Thymus (tissue), 11 donors: Measurements from ENCODE around the gene ZNF217. TPM values are rescaled to one million over a fixed set of nuclear protein-coding genes. Genes with fewer than 3 reads are reported as not detected.

ENCODE experiments used
- DNase-seq, 9 donors: peaks; one replicate each; pipeline ENCODE4 v3.0.0-alpha.2; 2013; ENCODE audit warnings: low spot score in 9 of 9, low read depth in 6 of 9, missing footprints in 1 of 9
- H3K27ac ChIP-seq, 2 donors: one replicate each; pipeline ENCODE4 v1.5.1; 2013; ENCODE audit warnings: control low read depth in 1 of 2, low read depth in 1 of 2, low read length in 1 of 2, mild to moderate bottlenecking in 1 of 2, moderate library complexity in 1 of 2
- H3K27me3 ChIP-seq, 2 donors: one replicate each; pipeline ENCODE4 v1.5.1; 2013; ENCODE audit warnings: low read length in 1 of 2; ENCODE audit not compliant: control insufficient read depth in 2 of 2, insufficient read depth in 1 of 2
- H3K36me3 ChIP-seq, 2 donors: one replicate each; pipeline ENCODE4 v1.5.1; 2013; ENCODE audit warnings: low read length in 1 of 2, mild to moderate bottlenecking in 1 of 2, moderate library complexity in 1 of 2; ENCODE audit not compliant: control insufficient read depth in 2 of 2, insufficient read depth in 2 of 2
- H3K4me1 ChIP-seq, 2 donors: one replicate each; pipeline ENCODE4 v1.5.1; 2013; ENCODE audit warnings: low read length in 2 of 2; ENCODE audit not compliant: control insufficient read depth in 2 of 2, insufficient read depth in 2 of 2
- H3K4me3 ChIP-seq, 2 donors: one replicate each; pipeline ENCODE4 v1.5.1; 2013; ENCODE audit warnings: low read length in 2 of 2, control low read depth in 1 of 2, mild to moderate bottlenecking in 1 of 2
- H3K9me3 ChIP-seq, 2 donors: one replicate each; pipeline ENCODE4 v1.5.1; 2013; ENCODE audit warnings: low read length in 1 of 2, mild to moderate bottlenecking in 1 of 2; ENCODE audit not compliant: control insufficient read depth in 2 of 2, insufficient read depth in 1 of 2
- WGBS: extraction: QIAGEN DNeasy Blood & Tissue Kit; methylation state at CpG from one replicate; pipeline ENCODE4 v1.1.7; 2013; 5-methylcytosine and 5-hydroxymethylcytosine counted together
- polyA plus RNA-seq: library from polyadenylated mRNA; stranded (reverse); fragments of 200-250 nt; gene quantifications from one replicate; pipeline ENCODE4 v1.2.3, GENCODE V29; 2013
- total RNA-seq: library from RNA; stranded (reverse); fragments of 120-200 nt; gene quantifications from one replicate; pipeline ENCODE4 v1.2.4, GENCODE V29; 2013
- donor health status: healthy.

The ZNF217 gene
- total and polyA plus RNA-seq, 2 donors: 22.6 to 26.5 TPM

- Histone ChIP-seq H3K4me1 (peaks cover 22 to 32% of the 10 kb centered on the region in 2 donors), H3K9me3 (no peaks in the 10 kb centered on the region)
Observed at GRCh38 chr20:53576586-53577318, 16.9 kb downstream of the ZNF217 start.

DNA sequence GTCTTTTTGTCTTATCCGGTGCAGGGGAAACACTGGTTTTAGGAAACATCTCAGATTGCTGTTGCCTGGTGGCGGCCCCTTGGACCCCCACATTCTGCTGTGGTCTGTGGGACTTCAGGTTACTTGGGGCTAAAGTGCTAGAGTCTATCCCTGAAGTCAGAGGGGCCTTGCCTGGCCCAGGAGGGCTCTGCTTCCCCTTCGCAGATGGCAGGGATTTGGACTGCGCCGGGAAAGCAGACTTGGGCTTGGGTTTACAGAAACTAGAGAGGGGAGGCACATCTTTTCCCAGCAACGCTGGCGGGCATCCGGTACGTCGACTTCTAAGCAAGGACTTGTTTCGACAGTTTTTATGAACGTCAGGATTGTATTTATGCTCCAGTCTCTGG lies 17.5 kb downstream of the ZNF217 start:
- no peaks in the 10 kb centered on the region for H3K27me3 ChIP-seq
- peaks cover 62 to 89% of the 10 kb centered on the region in 2 donors for H3K36me3 ChIP-seq
- peaks cover 17 to 26% of the 10 kb centered on the region in 2 donors for H3K4me1 ChIP-seq
- WGBS: 97% methylated on average over 12 of the region's 12 CpGs
- H3K4me3 ChIP-seq: no peak overlapping the region
- H3K27ac ChIP-seq: no peak overlapping the region
- no peak for DNase-seq
- H3K9me3 ChIP-seq: no peaks in the 10 kb centered on the region

More at GRCh38 chr20:53576586-53577318, 16.9 kb downstream of the ZNF217 start:
- Histone ChIP-seq H3K36me3 (peaks cover 65 to 89% of the 10 kb centered on the region in 2 donors), H3K27ac (no peak overlapping the region), H3K4me3 (no peak overlapping the region), H3K27me3 (no peaks in the 10 kb centered on the region)
- no peak for DNase-seq
- WGBS: 97% methylated on average over 12 of the region's 12 CpGs

DNA sequence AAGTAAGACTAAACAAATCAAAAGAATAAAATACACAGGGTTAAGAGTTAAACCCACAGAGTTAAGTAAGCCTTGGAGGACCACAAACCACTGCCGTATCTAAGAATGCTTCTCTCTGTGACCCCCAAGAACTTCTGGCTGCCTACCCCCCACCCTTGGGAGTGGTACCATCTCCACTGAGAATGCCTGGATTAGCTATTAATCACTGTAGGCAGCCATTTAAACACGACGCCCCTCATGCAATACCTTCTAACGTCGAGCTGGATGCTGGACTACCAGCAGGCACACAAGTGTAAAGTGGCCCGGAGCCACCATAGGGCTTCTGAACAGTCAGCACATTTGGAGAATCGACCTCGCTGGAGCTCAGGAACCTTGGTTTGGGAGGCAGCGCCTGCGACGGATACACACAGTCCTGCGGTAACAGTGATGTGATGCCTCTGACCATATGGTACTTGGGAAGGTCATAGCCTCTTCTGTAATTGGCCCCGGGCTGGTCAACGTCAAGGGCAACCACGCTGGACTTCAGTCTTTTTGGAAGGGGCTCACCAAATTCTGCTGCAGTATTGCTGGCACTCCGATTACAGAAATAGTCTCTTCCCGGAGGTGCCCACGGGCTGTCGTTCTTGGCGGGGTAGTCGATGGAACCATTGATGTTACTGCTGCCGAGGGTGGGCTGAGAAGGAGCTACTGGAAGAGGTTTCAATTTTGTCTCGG lies 18.0 kb downstream of the ZNF217 start:
- Histone ChIP-seq H3K4me3 (no peak overlapping the region), H3K9me3 (no peaks in the 10 kb centered on the region), H3K27ac (no peak overlapping the region), H3K27me3 (no peaks in the 10 kb centered on the region), H3K4me1 (peaks cover 14 to 21% of the 10 kb centered on the region in 2 donors), H3K36me3 (peaks cover 63 to 89% of the 10 kb centered on the region in 2 donors)
- DNase-seq: no peak
- WGBS: 97% methylated on average over 23 of the region's 23 CpGs

- 98% methylated on average over 6 of the region's 6 CpGs for WGBS
- Histone ChIP-seq H3K27me3 (no peaks in the 10 kb centered on the region), H3K27ac (no peak overlapping the region), H3K4me3 (no peak overlapping the region), H3K4me1 (peaks cover 6 to 13% of the 10 kb centered on the region in 2 donors), H3K36me3 (peaks cover 67 to 89% of the 10 kb centered on the region in 2 donors), H3K9me3 (no peaks in the 10 kb centered on the region)
- DNase-seq: no peak
Observed at GRCh38 chr20:53574819-53575218, 18.8 kb downstream of the ZNF217 start.

DNA sequence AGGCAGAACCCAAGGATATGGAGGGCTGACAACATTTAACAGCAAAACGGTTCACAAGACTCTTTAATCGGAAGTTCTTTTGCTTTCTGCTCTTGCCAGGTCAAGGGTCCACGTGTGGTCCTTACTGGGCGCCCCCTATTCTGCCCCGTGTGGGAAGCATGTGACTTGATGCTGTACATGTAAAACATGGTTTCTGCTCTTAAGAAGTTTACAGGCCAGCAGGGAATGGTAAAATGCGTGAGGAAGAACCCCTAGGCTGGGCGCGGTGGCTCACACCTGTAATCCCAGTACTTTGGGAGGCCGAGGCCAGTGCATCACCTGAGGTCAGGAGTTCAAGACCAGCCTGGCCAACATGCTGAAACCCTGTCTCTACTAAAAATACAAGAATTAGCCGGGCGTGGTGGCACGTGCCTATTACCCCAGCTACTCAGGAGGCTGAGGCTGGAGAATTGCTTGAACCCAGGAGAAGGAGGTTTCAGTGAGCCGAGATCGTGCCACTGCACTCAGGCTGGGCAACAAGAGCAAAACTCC lies 19.3 kb downstream of the ZNF217 start:
- DNase-seq: no peak
- Histone ChIP-seq H3K27ac (peak overlapping the region in 1 of 2 donors; percentile 2), H3K4me3 (no peak overlapping the region), H3K27me3 (no peaks in the 10 kb centered on the region), H3K9me3 (no peaks in the 10 kb centered on the region), H3K36me3 (peaks cover 72 to 90% of the 10 kb centered on the region in 2 donors), H3K4me1 (peaks cover 4 to 8% of the 10 kb centered on the region in 2 donors)
- WGBS: 98% methylated on average over 14 of the region's 14 CpGs

GRCh38 chr20:53571555-53572286 lies 21.9 kb downstream of the ZNF217 start:
- DNase-seq: no peak
- no peak overlapping the region for H3K27ac ChIP-seq
- no peaks in the 10 kb centered on the region for H3K27me3 ChIP-seq
- no peaks in the 10 kb centered on the region for H3K9me3 ChIP-seq
- H3K36me3 ChIP-seq: peaks cover 78 to 94% of the 10 kb centered on the region in 2 donors
- no peak overlapping the region for H3K4me3 ChIP-seq
- no peaks in the 10 kb centered on the region for H3K4me1 ChIP-seq
- 98% methylated on average over 10 of the region's 10 CpGs for WGBS

DNA sequence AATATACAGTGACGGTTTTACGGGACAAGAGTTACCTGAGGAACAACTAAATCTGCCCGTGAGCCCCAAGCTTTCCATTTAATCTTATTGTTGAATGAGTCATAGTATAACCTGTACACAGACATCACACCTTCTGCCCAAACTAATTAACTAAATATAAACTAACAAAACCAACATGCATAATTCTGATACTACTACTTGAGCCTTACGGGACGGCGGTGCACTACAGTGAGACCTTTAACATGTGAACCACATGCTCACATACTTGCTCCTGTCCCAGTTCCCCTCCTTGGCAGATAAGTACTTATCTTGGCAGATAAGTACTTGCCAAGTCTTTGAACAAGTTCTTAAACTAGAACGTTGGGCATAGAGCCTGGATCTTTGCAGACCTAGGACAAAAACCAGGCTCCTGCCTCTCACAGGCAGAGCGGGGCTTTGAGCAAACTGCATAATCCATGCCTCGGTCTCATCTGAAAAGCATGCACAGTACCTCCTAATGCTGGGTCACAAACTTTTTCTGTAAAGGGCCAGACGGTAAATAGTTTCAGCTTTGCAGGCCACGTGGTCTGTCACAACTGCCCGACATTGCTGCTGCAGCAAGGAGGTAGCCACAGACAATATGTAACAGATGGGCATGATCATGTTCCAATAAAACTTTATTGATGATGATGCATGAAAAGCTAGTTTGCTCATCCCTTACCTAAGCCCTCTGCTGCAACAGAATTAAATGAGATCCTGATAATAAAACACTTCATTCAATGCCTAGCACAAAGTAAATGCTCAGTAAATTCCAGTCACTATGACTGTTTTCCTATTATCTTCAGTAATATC lies 23.0 kb downstream of the ZNF217 start:
- Histone ChIP-seq H3K27me3 (no peaks in the 10 kb centered on the region), H3K4me1 (no peaks in the 10 kb centered on the region), H3K4me3 (no peak overlapping the region), H3K9me3 (no peaks in the 10 kb centered on the region), H3K27ac (no peak overlapping the region), H3K36me3 (peaks cover 77 to 94% of the 10 kb centered on the region in 2 donors)
- no peak for DNase-seq
- 95% methylated on average over 12 of the region's 12 CpGs for WGBS

- no peaks in the 10 kb centered on the region for H3K4me1 ChIP-seq
- H3K9me3 ChIP-seq: no peaks in the 10 kb centered on the region
- H3K27me3 ChIP-seq: no peaks in the 10 kb centered on the region
- no peak overlapping the region for H3K4me3 ChIP-seq
- 98% methylated on average over 7 of the region's 7 CpGs for WGBS
- DNase-seq: no peak
- H3K27ac ChIP-seq: no peak overlapping the region
- peaks cover 77 to 94% of the 10 kb centered on the region in 2 donors for H3K36me3 ChIP-seq
Observed at GRCh38 chr20:53569606-53570307, 23.9 kb downstream of the ZNF217 start.
